ENCODE measurements around the gene NCAPG. TPM values are rescaled to one million over a fixed set of nuclear protein-coding genes. Genes with fewer than 3 reads are reported as not detected.

The NCAPG gene
- total and polyA plus RNA-seq, 10 of the 15 experiments (the other 5 are each of a cell fraction or from before 2014, with no cell fraction given) = 17.3 to 93.9 (median 53.7) TPM

GRCh38 chr4:17811078-17811603 lies 362 bp downstream of the NCAPG start:
- Histone ChIP-seq H3K9ac (ENCODE audit: control insufficient read depth, insufficient read depth, low read length) (peak overlapping the region; percentile 82), H3K4me1 (ENCODE audit: control insufficient read depth, insufficient read depth, low read length) (peaks cover 2% of the 10 kb centered on the region), H3K27ac (ENCODE audit: control insufficient read depth, insufficient read depth) (peak overlapping the region; percentile 60), H3K9me3 (replicated peaks; ENCODE audit: control insufficient read depth, insufficient read depth, low read length) (no peaks in the 10 kb centered on the region), H3K27me3 (replicated peaks in 1 of 2; ENCODE audit: control insufficient read depth in 2 of 2, insufficient read depth in 2 of 2, low read length in 1 of 2) (no peaks in the 10 kb centered on the region; a peak in 1 of 4 replicates), H3K4me3 (peak overlapping the region; percentile 87), H2AFZ (ENCODE audit: control insufficient read depth, low read depth, low read length) (peak overlapping the region; percentile 78), H4K20me1 (ENCODE audit: control insufficient read depth, insufficient read depth) (peaks cover 4% of the 10 kb centered on the region; the same call in 1 of the 2 replicates), H3K4me2 (ENCODE audit: control insufficient read depth, insufficient read depth) (peak overlapping the region; percentile 85), H3K36me3 (ENCODE audit: control insufficient read depth in 2 of 2, insufficient read depth in 2 of 2, low read length in 1 of 2) (0 out of 4 replicates have a peak, but pooled peaks cover 0 to 3% of the 10 kb centered on the region in 2 experiments), H3K79me2 (ENCODE audit: control insufficient read depth, insufficient read depth, low read length) (peaks cover 98% of the 10 kb centered on the region)
- ChIA-PET RAD21 (ENCODE audit: unreplicated experiment) (interaction anchor here (1.4 to 6.8 kb wide), 3 partner anchors 14 to 263 kb away, joined by 3 to 63 read pairs (median 4); no protein-coding TSS in a partner anchor), POLR2A (interaction anchor here (1.7 to 2.6 kb wide), 2 partner anchors 10 to 197 kb away, joined by 4 to 12 read pairs; partner anchors contain the start of gene MED28), SMC1A (ENCODE audit: uncharacterized antibody, unreplicated experiment) (interaction anchor here (1.0 to 7.6 kb wide), 2 partner anchors 211 to 264 kb away, joined by 3 to 68 read pairs; partner anchors contain the start of gene LCORL), CTCF (interaction anchor here (1.0 to 7.1 kb wide), 4 partner anchors 13 to 262 kb away, joined by 4 to 93 read pairs (median 22); no protein-coding TSS in a partner anchor)
- no peak for TF ChIP-seq SP1 (IDR thresholded peaks at IDR 0.05; ENCODE audit: low read depth, low read length)
- TF ChIP-seq NKRF (conservative IDR thresholded peaks at IDR 0.05) = 0 out of 2 replicates have a peak, but pooled peaks have one; percentile 11
- TF ChIP-seq SMARCA5 (IDR thresholded peaks at IDR 0.05) = no peak
- TF ChIP-seq NFIC (IDR thresholded peaks at IDR 0.05; ENCODE audit: low read depth, low read length) = no peak
- no peak for TF ChIP-seq ZBED1 (IDR thresholded peaks at IDR 0.05; ENCODE audit: borderline replicate concordance)
- TF ChIP-seq LARP7 (IDR thresholded peaks at IDR 0.05) = peak; percentile 51; the same call in 1 of the 2 replicates
- peak; percentile 38; the same call in 1 of the 2 replicates for TF ChIP-seq CBX5 (IDR thresholded peaks at IDR 0.05; ENCODE audit: low read depth)
- no peak for TF ChIP-seq PAX8 (IDR thresholded peaks at IDR 0.05)
- TF ChIP-seq RUNX3 (IDR thresholded peaks at IDR 0.05; ENCODE audit: low read length) = peak; percentile 13; the same call in 1 of the 2 replicates
- TF ChIP-seq PKNOX1 (IDR thresholded peaks at IDR 0.05) = no peak
- no peak for TF ChIP-seq IRF3 (IDR thresholded peaks at IDR 0.05)
- TF ChIP-seq TBL1XR1 (IDR thresholded peaks at IDR 0.05; ENCODE audit: low read depth, low read length) = no peak
- no peak for TF ChIP-seq ASH2L (IDR thresholded peaks at IDR 0.05; ENCODE audit: borderline replicate concordance, low read depth)
- no peak for TF ChIP-seq SREBF2 (IDR thresholded peaks at IDR 0.05; ENCODE audit: low read length)
- no peak for TF ChIP-seq BCL11A (IDR thresholded peaks at IDR 0.05; ENCODE audit: low read depth, low read length)
- 0 out of 2 replicates have a peak, but pooled peaks have one; percentile 41 for TF ChIP-seq NR2F1 (conservative IDR thresholded peaks at IDR 0.05)
- in situ Hi-C loops (cut with MboI) = loop anchor here (10.0 kb wide), 1 partner anchor 214 kb away; the partner anchor contains the start of gene LCORL
- no peak for DNase-seq (ENCODE audit: low read depth, low spot score)
- WGBS (ENCODE audit: insufficient coverage, insufficient replicate concordance, low lambda C conversion rate, missing lambda C conversion rate) = 1% methylated on average over 42 of the region's 48 CpGs
- FAIRE-seq = no peak
- ATAC-seq = peak; percentile 37
- intact Hi-C loops (cut with micrococcal nuclease; ENCODE audit: unreplicated experiment) = loop anchor here (2.0 to 10.0 kb wide), 2 partner anchors 210 to 394 kb away; partner anchors contain the start of gene LCORL
- no TSS peak for BruUV-seq (replicated peaks)

Data from GM12878 (cell line).